ENCODE results near the gene MARS1. TPM values are rescaled to one million over a fixed set of nuclear protein-coding genes. Genes with fewer than 3 reads are reported as not detected.

MARS1 gene
- total RNA-seq, 1 donor from 2014 or later, result 350 TPM

DNA sequence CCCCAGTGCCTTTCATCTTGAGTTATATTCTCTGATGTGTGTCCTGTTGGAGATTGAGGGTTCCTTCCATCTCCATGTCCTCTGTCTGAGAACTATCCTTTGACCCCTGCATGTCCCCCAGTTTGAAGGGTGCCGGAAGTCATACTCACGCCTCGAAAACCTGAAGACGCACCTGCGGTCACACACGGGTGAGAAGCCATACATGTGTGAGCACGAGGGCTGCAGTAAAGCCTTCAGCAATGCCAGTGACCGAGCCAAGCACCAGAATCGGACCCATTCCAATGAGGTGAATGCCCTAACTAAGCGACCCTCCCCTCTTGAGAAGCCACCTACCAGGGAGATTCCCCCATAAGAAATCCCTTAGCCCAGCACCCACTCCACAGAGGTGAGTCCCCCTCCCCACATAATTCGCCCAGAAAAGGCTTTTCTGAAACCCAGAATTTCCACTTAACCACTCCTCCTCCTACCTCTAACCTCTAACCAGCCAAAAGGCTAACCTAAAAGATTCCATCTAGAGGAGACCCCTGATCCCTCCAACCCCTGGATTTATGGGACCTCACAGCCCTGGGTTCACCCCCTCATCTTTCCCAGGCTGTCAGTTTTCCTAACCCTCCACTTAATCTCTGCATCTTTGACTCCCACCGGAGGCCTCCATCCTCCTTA, 20.5 kb upstream of the MARS1 start:
- H3K4me1 Mint-ChIP-seq (ENCODE audit: low read depth), result peaks cover 6% of the 10 kb centered on the region
- TF ChIP-seq, protein P1, sequence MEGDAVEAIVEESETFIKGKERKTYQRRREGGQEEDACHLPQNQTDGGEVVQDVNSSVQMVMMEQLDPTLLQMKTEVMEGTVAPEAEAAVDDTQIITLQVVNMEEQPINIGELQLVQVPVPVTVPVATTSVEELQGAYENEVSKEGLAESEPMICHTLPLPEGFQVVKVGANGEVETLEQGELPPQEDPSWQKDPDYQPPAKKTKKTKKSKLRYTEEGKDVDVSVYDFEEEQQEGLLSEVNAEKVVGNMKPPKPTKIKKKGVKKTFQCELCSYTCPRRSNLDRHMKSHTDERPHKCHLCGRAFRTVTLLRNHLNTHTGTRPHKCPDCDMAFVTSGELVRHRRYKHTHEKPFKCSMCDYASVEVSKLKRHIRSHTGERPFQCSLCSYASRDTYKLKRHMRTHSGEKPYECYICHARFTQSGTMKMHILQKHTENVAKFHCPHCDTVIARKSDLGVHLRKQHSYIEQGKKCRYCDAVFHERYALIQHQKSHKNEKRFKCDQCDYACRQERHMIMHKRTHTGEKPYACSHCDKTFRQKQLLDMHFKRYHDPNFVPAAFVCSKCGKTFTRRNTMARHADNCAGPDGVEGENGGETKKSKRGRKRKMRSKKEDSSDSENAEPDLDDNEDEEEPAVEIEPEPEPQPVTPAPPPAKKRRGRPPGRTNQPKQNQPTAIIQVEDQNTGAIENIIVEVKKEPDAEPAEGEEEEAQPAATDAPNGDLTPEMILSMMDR (IDR thresholded peaks at IDR 0.05), result no peak
- H3K4me3 Mint-ChIP-seq (ENCODE audit: unreplicated experiment), result no peak overlapping the region
- no peaks in the 10 kb centered on the region for H3K9me3 Mint-ChIP-seq (ENCODE audit: low read depth)
- H3K27ac Mint-ChIP-seq (ENCODE audit: unreplicated experiment), result no peak overlapping the region
- H3K36me3 Mint-ChIP-seq (ENCODE audit: low read depth), result peaks cover 3% of the 10 kb centered on the region
- peaks cover under 1% of the 10 kb centered on the region for H3K27me3 Mint-ChIP-seq (ENCODE audit: low read depth)
- DNase-seq (ENCODE audit: low spot score), result no peak

DNA sequence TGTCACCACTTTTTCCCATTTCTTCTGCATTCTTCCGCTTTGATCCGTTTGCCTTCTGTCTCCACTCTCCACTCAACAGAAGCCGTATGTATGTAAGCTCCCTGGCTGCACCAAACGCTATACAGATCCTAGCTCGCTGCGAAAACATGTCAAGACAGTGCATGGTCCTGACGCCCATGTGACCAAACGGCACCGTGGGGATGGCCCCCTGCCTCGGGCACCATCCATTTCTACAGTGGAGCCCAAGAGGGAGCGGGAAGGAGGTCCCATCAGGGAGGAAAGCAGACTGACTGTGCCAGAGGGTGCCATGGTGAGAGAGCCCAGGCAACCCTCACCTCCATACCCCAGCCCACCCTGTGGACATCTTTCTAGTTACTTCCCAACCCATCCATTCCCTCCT, 20.0 kb upstream of the MARS1 start:
- TF ChIP-seq, protein P1 (IDR thresholded peaks at IDR 0.05), result no peak
- Mint-ChIP-seq H3K9me3 (ENCODE audit: low read depth) (no peaks in the 10 kb centered on the region), H3K27ac (ENCODE audit: unreplicated experiment) (no peak overlapping the region), H3K4me1 (ENCODE audit: low read depth) (peaks cover under 1% of the 10 kb centered on the region), H3K4me3 (ENCODE audit: unreplicated experiment) (no peak overlapping the region), H3K36me3 (ENCODE audit: low read depth) (peaks cover 3% of the 10 kb centered on the region), H3K27me3 (ENCODE audit: low read depth) (peaks cover 6% of the 10 kb centered on the region)
- DNase-seq (ENCODE audit: low spot score), result peak; percentile 29

DNA sequence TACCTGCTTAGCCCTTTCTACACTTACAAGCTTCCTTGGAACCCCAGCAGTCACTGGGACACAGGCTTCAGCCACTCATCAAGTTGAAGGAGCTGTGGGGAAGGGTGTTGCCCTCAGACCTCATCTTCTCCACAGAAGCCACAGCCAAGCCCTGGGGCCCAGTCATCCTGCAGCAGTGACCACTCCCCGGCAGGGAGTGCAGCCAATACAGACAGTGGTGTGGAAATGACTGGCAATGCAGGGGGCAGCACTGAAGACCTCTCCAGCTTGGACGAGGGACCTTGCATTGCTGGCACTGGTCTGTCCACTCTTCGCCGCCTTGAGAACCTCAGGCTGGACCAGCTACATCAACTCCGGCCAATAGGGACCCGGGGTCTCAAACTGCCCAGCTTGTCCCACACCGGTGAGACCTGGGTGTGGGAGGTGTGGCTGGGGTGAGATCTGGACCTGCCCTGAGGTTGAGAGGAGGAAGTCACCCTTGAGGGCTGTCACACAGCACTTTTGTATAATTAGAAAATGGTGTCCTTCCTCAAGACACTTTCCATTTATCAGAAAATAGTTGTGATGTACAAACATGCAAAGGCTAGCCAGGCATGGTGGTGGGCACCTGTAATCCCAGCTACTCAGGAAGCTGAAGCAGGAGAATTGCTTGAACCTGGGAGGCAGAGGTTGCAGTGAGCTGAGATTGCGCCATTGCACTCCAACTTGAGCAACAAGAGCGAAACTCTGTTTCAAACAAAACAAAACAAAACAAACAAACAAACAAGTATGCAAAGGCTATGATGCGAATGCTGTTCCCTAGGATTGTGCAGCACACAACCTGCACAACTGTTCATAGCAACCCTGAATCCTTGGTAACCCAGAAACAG, 18.3 kb upstream of the MARS1 start:
- Mint-ChIP-seq H3K27me3 (ENCODE audit: low read depth) (peaks cover 18% of the 10 kb centered on the region), H3K36me3 (ENCODE audit: low read depth) (peaks cover 3% of the 10 kb centered on the region), H3K27ac (ENCODE audit: unreplicated experiment) (no peak overlapping the region), H3K4me3 (ENCODE audit: unreplicated experiment) (no peak overlapping the region), H3K9me3 (ENCODE audit: low read depth) (no peaks in the 10 kb centered on the region), H3K4me1 (ENCODE audit: low read depth) (no peaks in the 10 kb centered on the region)
- TF ChIP-seq, protein P1 (IDR thresholded peaks at IDR 0.05), result no peak
- peak; percentile 68 for DNase-seq (ENCODE audit: low spot score)

DNA sequence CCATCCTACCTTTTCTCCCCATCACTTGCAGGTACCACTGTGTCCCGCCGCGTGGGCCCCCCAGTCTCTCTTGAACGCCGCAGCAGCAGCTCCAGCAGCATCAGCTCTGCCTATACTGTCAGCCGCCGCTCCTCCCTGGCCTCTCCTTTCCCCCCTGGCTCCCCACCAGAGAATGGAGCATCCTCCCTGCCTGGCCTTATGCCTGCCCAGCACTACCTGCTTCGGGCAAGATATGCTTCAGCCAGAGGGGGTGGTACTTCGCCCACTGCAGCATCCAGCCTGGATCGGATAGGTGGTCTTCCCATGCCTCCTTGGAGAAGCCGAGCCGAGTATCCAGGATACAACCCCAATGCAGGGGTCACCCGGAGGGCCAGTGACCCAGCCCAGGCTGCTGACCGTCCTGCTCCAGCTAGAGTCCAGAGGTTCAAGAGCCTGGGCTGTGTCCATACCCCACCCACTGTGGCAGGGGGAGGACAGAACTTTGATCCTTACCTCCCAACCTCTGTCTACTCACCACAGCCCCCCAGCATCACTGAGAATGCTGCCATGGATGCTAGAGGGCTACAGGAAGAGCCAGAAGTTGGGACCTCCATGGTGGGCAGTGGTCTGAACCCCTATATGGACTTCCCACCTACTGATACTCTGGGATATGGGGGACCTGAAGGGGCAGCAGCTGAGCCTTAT, 17.4 kb upstream of the MARS1 start:
- H3K27me3 Mint-ChIP-seq (ENCODE audit: low read depth), result peaks cover 22% of the 10 kb centered on the region
- H3K27ac Mint-ChIP-seq (ENCODE audit: unreplicated experiment), result no peak overlapping the region
- TF ChIP-seq, protein P1 (IDR thresholded peaks at IDR 0.05), result no peak
- peaks cover 3% of the 10 kb centered on the region for H3K36me3 Mint-ChIP-seq (ENCODE audit: low read depth)
- peaks cover 1% of the 10 kb centered on the region for H3K4me1 Mint-ChIP-seq (ENCODE audit: low read depth)
- H3K9me3 Mint-ChIP-seq (ENCODE audit: low read depth), result no peaks in the 10 kb centered on the region
- no peak overlapping the region for H3K4me3 Mint-ChIP-seq (ENCODE audit: unreplicated experiment)
- peak; percentile 79 for DNase-seq (ENCODE audit: low spot score)

All from chondrocyte (in vitro differentiated cells).